HG03575 (cell line): Measurements from ENCODE around the gene TMIGD3.

Experiments used
- ATAC-seq: cut with Tn5 transposase; IDR thresholded peaks from one replicate; pipeline ENCODE4 v1.9.1; 2021; ENCODE audit not compliant: unreplicated experiment, insufficient number of reproducible peaks, low FRiP score; ENCODE audit errors: extremely low read depth

TMIGD3 gene

DNA sequence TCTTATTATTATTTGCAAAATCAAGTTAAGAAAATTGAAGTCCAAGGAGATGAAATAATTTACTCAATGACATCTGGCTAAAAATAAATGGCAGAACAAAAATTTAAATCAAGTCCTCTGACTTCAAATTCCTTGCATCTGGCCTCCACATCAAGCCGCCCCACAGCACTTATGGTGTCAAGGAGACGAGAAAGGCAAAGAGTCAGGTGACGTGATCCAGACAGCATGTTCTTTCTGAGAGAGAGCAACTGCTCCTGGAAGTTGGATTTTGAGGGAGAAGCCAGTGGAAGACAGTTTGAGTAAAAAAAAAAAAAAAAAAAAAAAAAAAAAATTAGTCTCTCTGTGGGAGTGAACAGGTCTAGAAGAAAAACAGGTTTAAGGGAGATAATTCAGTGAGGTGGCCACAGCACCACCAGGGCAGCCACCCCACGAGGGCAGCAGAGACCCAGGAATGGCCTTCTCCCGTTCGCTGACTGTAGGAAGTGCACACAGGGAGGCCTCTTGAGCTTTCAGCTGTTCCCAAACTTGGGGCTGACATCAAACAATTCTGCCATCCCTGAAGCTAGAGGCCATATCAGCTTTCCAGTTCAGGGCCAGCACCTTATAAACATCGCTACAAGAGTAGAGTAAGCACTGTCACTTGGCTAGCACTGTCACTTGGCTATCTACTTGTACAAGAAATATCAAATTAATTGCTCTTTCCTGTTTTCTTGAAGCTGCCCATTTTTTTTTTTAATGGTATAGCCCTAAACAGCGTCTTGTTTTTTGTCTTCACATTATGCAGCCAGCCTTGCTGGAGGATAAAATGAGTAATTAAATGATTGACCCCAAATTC lies 21.8 kb downstream of the TMIGD3 start:
- no peak for ATAC-seq

DNA sequence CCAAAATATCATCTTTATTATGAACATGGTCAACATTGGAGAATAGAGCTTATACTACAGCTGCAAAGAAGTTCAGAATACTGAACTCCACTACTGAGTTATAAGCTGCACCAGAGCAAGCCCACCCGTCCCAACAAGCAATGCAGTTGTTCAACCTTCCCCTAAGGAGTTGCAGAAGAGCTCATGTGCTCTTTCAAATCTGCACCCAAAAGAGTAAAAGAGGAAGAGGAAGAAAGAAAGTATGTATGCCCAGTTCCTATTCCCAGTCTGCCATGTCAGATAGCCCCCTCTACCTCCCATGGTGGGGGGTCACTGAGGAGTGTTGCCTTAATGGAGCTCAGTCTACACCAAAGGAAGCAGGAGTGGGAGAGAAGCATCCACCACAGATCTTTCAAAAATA lies 22.8 kb downstream of the TMIGD3 start:
- ATAC-seq = no peak

DNA sequence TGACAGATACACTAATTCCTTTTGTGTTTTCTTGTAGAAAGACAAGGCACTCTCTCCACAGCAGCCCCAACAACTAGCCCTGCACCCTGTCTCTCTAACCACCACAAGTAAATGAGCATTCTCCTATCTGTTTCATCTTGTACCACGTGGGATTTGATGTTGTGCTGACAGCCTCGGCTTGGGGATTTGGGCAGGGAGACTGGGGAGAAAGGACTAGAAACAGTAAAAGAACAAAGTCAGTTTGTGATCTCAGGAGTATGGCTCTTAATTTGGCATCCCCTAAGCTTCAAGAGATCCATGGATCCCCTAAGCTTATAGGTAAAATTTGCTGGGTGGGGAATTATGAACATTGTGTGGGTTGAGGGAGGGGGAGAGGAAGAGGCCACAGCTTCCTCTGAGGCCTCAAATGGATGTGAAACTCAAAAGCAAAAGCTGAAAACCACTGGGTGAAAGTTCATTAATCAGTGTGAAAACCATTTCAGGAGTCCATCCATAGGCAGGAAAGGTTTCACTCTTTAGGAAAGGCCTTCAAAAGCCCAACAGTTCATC lies 26.6 kb downstream of the TMIGD3 start:
- ATAC-seq = no peak

DNA sequence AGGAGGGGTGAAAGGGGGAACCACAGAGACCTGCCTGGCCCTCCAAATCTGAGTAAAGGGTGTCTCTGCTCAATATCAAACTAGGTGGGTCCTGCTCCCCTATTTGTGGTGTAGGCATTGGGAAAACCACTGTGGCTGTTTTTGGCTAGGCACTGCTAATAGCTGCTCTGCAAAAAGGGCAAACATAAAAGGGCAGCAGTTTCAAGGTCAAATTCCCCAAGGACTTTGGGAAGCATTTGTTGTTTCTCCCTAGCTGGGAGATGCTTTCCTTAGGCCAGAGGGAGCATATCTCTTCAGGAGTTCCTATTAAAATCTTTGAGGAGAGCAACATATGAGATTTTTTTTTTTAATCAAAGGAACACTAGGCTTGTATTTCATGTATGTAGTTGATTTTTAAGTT lies 27.2 kb downstream of the TMIGD3 start:
- no peak for ATAC-seq

DNA sequence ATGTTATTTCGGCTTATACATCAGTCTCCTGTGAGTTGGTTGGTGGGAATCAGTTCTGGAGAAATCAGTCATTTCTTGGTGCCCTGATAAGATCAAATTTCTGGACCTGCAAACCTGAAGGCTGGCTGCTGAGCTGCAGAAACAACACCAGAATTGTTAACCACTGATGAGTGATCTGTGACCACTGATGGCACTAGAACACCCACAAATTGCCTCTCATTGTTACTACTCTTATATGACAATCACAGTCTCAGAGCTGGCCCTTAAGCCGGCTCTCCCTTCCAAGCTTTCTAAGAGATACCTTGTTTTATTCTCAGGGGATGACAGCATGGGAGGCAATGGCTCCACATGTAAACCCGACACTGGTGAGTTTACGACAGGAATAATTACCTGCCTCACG lies 27.7 kb downstream of the TMIGD3 start:
- no peak for ATAC-seq

DNA sequence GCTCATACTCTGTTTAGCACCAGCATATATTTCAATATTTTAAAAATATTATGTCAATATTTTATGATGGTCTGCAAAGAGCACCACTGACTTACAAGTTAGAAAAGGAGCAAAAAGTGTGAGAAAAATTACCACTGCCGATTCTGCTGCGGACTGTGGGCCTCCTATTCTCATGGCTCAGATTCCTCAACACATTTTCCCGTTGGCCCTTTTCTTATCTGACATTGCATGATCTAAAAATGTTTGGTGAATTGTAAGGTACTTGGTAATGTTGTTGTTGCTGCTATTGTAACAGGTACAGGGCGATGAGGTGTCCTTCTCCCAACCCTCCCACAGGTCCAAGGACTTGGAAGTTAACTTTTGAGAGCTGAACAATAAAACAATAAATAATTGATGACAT lies 28.9 kb downstream of the TMIGD3 start:
- ATAC-seq = no peak

DNA sequence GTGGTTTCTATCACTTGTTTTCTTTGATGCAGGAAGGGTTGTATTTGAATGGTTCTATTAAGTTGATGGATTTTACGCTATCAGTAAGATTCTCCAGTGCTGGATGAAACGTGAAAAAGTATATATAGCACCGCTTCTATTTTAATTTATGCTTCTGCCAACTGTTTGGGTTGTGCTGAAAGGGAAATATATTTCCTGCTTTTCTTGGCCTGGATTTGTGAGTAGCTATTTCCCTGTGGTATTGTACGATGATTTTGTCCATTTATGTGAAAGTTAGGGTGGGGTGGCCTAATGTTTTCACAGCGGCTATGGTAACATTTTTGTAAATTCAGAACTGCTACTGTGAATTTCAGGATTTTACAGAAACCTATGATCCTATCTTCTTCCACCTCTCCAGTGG lies 29.3 kb downstream of the TMIGD3 start:
- ATAC-seq = no peak

DNA sequence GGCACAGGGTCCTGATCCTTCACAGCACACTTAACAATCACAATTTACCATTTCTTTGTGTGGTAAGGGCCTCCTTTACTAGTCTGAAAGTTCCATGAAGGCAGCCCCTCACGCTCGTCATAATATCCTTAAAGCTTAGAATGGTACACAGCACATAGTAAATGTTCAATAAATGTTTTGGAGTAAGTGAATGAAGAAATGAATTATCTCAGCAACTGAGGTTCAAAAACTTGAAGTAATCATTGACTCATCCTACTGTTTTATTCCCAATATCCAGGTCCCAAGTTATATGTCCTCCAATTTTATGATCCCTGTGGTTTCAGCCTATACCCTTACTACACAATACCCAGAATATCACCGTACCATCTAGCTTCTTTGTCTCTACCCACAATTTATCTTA lies 31.9 kb downstream of the TMIGD3 start:
- no peak for ATAC-seq

DNA sequence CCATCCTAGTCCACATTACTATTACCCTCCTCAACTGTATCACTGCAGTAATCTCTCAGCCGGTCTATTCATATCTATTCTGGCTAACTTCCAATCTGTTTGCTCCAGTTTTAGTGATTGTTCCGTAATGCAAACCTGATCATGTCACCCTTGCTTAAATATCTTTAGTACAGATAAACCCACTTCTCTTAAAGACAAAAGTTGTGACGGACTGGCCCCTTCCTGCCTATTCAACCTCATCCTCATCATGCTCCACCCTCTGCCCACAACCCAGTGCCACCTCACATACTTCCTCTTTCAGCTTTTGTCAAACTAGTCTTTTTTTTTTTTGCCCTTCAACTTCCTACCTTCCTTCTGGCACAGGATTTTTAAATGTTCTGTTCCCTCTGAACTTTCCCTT lies 32.4 kb downstream of the TMIGD3 start:
- no peak for ATAC-seq

DNA sequence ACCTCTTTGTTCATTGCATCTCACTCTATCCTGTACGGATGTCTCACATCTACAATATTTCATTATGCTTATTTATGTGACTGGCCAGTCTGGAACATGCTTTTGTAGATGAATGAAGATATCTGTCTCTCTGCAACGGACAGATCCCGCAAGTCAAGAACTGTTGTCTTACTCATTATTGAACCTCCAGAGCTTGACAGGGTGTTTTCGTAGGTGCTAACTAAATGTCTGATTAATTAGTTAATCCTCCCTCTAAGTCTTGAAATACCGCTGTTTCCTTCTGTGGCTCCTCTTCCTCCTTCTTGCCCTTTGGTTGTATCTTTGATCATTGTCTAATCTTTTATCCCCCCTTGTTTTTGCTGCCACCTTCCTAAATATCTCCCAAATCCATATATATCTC lies 32.8 kb downstream of the TMIGD3 start:
- no peak for ATAC-seq

DNA sequence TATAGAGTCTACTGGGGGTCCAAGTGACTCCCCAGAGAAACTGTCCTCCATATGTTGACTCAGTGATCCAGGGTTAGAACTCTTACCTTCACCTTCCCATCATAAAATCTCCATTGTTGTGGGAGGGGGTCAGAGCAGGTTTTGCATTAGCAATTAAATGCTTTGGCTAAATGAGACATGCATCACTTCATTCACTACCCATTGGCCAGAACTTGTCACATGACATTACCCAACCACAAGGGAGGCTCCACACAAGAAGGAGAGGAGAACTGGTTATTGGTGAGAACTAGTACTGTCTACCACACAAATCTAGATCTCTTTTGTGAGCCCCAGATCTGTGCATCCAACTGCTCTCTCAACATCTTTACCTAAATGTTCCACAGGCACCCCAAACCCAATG lies 33.9 kb downstream of the TMIGD3 start:
- no peak for ATAC-seq

DNA sequence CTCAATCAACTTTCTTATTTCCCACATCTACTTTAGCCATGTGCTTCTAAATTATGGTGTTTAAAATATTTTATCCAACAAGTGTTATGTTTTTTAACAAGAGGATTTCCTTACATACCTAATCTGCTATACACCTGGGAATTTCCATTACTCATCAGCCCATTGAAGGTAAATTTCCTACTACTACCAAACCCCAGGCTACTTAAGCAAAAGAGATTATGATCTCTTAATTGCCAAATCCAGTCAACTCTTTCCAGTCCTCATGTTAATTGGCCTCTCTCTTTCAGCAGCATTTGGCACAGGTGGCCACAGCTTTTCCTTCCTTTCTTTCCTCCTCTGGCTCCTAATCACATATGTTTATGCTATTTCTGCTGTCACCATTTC lies 34.7 kb downstream of the TMIGD3 start:
- no peak for ATAC-seq

DNA sequence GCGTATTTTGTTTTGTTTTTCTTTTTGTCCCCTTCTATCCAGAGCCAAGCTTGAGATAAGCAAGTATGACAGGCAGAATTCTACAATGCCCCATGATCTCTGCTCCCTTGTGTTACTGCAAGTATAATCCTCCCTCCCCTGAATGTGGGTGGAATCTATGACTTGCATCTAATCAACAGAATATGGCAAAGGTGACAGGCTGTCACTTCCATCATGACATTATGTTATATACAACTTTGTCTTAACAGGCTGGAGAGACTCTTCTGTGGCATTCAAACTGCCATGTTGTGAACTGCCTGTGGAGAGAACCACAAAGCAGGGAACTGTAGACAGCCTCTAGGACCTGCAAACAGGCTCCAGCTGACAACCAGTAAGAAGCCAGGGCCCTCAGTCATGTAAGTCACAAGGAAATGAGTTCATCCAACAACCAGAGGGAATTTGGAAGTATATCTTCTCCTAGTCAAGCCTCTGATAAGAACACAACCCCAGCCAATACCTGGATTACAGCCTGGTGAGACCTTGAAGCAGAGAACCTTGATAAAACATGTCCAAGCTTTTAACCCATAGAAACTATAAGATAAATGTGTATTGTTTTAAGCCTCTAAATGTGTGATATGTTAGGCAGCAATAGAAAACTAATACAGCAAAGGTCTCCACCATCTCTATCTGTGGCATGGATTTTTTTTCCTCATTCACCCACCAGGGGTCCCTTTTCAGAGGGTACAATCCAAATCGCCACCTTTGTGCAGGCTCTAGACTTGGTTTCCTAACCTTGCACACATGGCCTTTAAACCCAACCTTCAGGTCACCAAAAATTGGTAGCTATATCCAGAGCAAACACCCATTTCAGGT lies 35.3 kb downstream of the TMIGD3 start:
- ATAC-seq = no peak

DNA sequence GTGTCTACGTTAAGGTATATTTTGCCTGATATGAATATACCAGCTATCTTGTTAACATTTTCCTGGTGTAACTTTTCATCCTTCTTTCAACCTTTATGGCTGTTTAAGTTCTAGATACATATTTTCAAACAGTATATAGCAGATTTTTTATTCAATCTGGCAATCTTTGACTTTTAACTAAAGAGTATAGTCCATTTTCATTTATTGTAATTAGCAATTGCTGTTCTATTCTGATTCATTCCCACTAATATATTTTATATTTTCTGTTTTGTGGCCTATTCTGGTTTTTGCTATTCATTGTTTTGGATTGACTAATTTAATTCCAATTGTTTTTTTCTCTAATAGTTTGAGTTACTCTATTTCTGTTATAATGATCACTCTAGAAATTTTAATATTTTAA lies 37.0 kb downstream of the TMIGD3 start:
- no peak for ATAC-seq

DNA sequence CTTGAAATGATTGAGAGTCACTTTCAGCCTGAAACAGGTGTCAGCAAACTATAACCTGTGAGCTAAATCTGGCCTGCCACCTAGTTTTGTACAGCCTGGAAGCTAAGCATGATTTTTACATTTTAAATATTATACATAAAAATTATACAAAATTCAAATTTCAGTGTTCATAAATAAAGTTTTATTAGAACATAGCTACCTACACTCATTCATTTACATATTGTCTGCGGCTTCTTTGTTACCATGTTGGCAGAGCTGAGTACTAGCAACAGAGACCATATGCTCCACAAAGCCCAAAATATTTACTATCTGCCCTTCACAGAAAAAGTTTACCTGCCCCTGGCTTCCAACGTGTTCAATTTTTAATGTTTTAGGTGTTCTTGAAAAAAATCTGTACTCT lies 37.7 kb downstream of the TMIGD3 start:
- ATAC-seq = no peak

DNA sequence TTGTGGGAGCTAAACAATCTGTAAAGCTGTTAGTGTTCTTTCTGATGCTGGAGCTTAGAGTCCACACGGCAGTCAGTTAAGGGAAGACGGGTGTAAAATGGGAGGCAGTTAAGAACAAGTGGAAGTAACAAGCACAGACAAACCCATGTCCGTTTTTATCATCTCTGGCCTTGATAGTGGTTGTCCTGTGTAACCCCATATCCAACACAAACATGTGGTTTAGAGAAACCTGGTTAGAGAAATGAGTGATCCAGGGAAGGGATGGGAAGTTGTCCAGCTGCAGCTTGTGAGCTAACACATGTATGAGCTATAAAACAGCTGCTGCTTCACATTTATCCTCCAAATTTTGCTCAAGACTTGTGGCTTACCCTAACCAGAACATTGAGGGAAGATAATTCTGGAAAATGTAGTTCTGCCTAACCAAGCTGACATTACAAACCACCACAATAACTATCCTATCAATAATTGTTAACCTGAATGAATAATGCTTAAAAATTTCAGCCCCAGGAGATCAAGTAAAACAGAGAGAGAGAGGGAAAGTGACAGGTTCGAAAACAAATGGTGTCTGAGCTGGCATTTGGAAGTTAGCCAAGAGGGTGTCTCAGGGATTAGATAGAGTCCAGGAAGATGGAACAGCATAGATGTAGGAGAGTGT lies 40.3 kb downstream of the TMIGD3 start:
- ATAC-seq = no peak

DNA sequence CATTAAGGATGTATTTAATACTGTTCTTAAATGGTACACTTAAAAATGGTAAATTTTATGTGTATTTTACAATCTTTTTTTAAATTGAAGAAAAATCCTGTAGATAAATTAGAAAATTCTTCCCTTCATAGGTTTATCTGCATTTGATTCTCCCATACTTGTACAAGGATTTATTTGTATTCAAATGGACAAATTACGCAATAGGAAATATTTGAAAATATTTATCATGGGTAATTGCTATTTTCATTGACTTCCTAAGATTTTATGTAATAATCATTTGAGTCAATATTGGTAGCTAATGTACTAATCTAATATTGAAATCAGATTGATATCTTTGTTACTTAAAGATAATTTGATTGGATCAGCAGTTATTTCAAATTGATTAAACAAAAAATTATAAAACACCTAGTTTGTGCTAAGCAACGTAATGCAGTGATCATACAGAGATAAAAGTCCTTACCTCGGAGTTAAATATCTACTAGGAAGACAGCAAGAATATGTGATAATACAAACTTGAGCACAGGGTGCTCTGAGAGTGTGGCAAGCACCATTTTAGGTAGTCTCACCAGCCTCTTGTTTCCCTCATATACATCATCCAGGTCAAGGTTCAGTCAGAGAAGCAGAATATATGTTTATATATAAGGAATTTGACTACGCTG lies 40.9 kb downstream of the TMIGD3 start:
- ATAC-seq = no peak

DNA sequence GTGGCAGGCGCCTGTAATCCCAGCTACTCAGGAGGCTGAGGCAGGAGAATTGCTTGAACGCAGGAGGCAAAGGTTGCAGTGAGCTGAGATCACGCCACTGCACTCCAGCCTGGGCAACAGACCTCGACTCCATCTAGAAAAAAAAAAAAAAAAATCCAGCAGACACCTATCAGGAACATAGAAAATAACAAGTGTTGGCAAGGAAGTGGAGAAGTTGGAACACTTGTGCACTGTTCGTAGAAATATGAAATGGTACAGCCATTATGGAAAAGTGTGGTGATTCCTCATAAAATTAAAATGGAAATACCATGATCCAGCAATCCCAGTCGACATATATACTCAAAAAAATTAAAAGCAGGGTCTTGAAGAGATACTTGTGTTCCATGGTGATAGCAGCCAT lies 41.7 kb downstream of the TMIGD3 start:
- no peak for ATAC-seq

DNA sequence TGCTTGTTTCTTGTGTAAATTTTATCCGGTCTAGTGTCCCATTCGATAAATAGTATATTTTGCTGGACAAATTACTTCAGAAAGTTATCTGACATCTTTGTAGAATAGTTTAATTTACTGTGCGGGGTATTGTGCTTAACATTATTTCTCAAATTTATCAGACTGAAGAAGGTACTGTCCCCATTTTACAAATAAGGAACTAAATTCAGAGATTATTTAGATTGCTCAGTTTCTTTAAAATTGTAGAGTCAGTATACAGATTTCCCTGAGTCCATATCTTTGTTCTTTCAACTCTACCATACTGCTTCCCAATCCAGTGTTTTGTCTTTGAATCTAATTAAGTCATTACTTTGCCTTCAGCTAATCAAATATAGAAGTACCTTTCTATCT lies 47.8 kb downstream of the TMIGD3 start:
- ATAC-seq = no peak
